ENCODE results near the gene TEAD1.

Gene TEAD1

DNA sequence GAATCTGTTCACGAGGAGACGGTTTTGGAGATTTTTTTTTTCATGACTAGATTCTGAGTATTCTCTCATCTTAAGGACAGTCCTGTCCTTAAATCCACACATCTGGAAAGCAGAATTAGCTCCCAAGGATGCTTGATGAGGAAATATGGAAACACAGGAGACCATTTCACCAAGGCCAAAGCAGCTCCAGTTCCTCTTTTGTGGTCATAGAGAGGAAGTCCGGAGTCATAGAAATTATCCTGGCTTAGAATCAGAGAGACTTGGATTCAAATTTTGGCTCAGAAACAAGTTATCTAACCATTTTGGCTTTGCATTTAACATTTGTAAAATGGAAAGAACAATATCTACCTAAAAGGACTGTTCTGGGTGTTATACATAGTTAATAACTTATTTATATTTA lies 7.3 kb upstream of the TEAD1 start:
- DNase-seq (ENCODE audit: low read depth in 2 of 2) = no peak

DNA sequence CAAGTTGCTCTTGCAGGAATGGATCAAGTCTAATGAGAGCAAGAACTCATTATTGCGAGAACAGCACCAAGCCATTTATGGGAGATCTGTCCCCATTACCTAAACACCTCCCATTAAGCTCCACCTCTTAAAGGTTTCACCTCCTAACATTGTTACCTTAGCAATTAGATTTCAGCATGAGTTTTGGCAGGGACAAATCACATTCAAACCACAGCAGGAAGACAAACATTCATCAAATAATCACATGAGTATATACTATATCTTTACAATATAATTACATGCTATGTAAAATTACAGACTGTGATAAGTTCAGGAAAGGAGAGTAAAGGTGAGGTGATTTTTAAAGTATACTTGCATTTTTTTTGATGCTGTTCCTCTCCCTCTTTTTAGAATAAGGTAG lies 6.6 kb upstream of the TEAD1 start:
- no peak for DNase-seq (ENCODE audit: low read depth in 2 of 2)

DNA sequence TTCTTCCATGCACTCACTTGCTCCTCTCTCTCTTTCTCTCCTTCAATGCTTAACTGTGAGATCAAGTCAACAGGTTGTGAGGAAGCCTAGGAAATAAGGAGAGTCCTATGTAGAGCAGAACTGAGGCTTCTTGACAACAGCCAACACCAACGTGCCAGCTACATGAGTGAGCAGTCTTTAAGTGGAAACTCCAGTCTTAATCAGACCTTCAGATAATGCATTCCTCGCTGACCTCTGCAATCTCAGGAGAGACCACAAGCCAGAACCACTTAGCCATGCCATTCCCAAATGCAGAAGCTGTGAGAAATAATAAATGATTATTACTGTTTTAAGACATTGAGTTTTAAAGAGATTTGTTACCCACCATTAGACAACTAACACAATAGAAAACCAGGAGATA lies 6.1 kb upstream of the TEAD1 start:
- no peak for DNase-seq (ENCODE audit: low read depth in 2 of 2)

DNA sequence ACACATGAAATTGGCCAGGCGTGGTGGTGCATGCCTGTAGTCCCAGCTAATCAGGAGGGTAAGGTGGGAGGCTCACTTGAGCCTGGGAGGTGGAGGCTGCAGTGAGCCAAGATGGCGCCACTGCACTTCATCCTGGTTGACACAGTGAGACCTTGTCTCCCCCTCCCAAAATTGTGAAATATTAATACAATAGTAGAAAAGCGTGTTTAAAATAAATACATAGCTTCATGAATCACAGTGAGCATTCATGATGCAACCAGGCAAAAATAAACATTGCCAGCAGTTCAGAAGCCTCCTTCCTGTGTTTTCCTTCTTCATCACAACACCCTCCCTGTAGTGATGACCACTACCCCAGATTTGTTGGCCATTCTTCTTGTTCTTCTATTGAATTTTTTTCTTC lies 4.3 kb upstream of the TEAD1 start:
- DNase-seq (ENCODE audit: low read depth in 2 of 2) = no peak

DNA sequence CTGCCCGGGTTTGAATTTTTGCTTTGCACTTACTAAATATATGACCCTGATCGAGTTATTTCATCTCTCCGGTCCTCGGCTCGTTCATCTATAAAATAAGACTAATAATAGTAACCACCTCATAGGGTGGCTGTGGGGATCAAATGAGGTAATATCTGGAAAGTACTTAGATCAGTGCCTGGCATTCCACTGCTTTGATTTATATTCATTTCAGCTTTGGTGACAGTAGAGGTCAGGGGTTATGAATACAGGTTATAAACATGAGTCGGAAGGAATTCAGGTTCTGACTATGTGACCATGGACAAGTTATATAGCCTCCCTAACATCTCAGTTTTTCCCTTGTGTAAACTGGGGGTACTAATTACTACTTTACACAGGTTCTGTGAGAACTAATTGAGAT lies 2.9 kb upstream of the TEAD1 start:
- DNase-seq (ENCODE audit: low read depth in 2 of 2) = no peak

DNA sequence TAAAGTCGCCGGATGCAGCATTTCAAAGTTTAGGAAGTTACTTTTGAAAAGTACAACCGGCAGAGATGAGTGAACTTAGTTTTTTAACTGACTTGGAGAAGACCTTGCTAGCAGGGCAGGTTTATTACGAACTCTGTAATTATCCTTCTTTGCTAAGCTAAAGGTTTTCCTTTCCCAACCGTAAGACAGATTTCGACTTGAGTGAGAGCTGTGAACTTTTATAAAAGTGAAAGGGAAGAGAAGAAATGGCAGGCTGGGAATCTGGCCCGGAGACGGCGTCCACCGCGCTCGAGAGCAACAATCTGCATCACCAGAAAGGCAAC lies 659 bp upstream of the TEAD1 start:
- DNase-seq (ENCODE audit: low read depth in 2 of 2) = no peak

DNA sequence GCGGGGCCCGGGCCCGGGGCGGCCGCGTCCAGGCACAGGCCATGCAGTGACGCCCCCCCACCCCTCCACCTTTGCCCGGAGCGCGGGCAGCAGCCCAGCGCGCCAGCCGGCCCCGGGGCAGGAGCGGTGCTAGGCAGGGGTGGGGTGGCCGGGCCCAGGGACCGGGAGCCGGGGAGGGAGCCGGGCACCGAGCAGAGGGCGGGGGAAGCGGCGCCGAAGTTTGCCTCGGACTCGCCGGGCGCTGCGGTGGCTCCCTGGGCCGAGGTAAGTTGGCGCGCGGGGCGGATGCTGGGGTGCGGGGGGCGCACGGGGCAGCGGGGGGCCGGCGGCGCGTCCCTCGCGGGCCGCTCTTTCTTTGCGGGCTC lies 332 bp downstream of the TEAD1 start:
- DNase-seq (ENCODE audit: low read depth in 2 of 2) = no peak

DNA sequence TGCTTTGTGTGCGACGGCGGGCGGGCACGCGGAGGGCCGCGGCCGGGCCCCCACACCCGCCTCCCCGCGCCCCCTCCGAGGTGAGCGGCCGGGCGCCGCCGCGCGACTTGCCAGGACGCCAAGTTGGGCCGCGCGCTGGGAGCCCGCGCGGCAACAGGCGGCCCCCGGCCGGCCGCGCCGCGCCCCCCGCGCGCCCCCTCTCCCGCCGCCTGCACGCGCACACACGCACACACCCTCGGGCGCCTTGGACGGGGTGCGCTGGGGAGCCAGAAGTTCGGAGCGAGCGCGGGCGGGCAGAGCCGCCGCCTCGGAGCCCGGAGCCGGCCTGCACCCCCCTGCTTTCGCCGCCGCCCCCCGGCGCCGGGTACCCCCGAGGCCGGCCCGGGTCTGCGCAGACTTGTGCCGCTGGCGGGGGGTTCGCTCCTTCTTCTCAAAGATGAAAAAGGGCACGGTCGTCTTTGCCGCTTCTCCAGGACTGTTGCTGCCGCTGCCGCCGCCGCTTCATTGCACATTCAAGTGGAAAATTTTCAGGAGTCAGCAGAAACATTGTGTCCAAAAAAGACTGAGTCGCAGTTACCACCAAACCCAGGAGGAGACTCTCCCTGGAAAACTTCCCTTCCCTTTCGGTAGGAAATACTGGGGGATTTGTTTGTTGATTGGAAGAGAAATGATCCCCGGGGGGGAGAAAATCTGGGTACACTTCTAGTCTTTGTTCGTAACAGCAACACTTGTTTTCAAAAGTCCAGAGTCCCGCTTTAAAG lies 895 bp downstream of the TEAD1 start:
- DNase-seq (ENCODE audit: low read depth in 2 of 2) = no peak

DNA sequence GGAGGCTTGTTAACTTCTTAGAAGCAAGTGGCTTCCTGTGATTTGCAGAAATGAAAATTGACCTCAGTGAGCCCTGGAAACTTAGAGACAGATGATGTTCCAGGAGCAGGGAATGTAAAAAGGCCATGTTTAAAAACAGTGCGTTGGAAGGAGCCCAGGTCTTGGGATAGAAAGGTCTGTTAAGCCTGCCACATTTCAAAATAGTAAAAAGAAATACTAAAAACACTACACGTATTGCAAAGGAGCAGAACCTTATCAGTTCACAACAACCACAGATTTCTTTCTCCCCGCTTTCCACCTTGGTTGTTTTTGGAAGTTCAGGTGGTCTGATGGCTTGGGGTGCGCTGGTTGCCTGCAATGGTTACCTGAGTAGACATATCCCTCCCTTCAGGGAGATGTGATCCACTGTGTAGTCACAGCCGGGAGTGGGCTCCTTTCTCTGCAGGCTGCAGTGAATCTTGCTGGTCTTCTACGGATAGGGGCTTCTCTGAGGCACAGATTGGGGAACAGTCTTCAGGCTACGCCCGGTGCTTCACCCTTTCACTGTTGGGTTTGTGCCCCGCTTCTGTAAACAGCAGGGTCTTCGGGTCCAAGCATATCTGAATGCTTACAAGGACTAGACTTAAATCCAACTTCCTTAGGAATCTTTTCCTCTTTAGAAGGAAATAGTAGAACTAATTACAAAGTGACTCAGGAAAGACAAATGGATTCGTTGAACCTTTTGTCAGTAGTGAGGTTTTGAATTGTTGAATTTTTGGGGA lies 1.9 kb downstream of the TEAD1 start:
- DNase-seq (ENCODE audit: low read depth in 2 of 2) = no peak

DNA sequence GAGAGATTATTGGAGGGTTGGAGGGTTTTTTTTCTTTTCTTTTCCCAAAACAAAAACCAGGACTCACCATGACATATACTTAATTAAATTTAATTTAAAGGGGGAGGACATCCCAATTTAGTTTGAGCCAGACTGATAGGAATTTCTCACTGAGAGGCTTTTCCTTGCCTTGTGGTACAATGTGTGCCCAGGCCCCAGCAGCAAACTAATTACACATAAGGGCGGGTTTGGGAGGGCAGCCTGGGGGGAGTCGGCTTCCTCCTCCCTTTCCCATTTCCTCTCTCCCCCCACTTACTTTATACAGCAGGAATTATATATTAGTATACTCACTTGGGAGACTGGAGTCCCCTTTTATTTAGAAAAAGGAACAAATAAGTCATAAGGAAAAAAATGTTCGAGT lies 2.9 kb downstream of the TEAD1 start:
- DNase-seq (ENCODE audit: low read depth in 2 of 2) = no peak

DNA sequence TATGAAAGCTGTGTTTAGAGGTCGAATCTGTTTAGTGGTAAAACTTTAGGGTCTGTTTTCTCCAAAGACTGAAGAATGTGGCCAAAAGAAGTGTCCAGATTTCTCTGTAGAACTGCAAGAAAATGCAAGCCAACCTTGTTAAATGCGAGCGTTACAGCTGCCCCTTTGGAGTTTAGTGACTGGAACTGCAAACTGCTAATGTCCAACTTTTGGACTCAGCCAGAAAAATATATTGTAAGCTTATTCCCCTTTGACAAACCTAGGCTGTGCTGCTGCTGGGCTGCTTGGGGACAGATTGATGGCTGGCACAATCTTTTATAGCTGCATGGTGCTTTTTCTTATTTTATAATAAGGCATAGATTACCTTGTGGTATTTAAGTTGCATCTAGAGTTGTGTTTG lies 3.9 kb downstream of the TEAD1 start:
- no peak for DNase-seq (ENCODE audit: low read depth in 2 of 2)

DNA sequence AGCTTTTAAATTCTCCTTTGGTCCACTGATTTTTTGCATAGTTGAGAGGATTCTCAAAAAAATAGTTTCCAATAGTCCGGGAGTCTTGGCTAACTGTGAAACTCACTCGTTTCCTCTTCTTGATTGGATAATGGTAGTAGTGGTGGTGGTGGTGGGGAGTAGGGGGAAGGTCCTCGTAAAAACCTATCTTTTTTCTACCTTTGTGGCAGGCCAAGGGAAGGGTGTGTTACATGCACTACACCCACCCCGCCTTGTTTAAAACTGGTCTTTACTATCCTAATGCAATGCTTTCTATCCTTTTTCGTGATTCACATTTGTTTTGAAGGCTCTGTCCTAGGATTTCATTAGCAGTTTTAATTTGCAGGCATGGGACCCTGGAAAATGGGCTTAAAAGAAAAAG lies 4.8 kb downstream of the TEAD1 start:
- DNase-seq (ENCODE audit: low read depth in 2 of 2) = no peak

DNA sequence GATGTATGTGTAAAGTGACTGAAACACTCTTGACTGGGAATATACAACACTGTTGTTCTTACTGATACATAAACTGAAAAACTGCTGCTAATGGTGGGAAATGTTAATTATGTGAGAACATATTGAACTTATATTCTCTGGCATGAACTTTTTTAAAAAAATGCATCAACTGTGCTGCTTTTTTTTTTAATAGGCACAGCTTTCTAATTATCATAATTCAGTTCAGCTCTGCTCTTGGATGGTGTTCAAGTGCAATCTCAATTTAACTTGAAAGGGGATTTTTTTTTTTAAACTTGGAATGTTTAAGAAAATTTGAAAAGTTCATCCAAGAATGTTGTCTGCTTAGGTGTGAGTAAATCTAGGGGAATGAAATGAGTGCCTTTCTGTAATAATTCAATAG lies 5.2 kb downstream of the TEAD1 start:
- DNase-seq (ENCODE audit: low read depth in 2 of 2) = peak; percentile 72 to 73

DNA sequence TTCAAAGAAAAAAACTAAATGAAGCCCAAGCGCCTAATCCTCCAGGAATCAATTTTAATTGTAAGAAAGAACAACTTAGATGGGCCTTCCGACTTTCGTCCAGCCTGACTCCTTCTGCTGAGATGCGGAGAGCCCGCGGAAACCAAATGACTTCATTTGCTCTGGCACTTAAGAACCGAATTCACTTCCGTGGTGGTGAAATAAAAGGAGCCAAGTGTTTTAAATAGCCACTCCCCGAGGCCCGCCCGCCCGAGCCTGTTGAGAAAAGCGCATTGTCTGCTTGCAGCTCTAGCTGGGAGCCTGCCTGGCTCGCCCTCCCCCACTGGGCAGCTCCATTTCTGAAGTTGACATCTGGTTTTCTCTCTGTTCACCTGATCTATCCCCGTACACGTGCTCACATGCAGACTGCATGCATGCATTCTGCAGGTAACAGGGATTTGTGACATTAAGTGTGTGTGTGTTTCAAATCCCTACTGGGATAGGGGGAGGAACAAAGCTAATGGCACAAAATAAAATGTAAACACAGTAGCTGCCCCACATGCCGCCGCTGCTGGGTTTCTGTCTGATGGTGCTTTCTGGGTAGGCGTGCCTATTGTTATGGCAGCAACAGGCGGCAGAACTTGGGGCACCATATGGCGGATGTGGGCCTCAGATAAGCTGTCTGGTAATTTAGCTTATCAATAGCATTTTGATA lies 6.2 kb downstream of the TEAD1 start:
- peak in 1 of 2 experiments; percentile 62 for DNase-seq (ENCODE audit: low read depth in 2 of 2)

DNA sequence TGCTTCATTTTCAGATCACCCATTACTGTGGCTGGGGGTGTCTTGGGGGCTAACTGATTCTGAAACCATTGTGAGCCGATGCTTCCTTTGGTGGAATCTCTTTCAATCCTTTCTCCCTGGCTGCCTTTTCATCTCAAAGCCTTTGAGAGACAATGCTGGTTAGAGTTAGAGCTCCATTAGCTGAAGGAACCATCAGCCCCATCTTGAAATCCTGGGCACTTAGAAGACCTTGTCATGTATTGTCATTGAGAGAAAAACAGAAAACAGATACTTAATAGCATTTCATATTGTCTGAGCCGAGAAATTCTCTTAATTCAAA lies 6.7 kb downstream of the TEAD1 start:
- DNase-seq (ENCODE audit: low read depth in 2 of 2) = no peak

DNA sequence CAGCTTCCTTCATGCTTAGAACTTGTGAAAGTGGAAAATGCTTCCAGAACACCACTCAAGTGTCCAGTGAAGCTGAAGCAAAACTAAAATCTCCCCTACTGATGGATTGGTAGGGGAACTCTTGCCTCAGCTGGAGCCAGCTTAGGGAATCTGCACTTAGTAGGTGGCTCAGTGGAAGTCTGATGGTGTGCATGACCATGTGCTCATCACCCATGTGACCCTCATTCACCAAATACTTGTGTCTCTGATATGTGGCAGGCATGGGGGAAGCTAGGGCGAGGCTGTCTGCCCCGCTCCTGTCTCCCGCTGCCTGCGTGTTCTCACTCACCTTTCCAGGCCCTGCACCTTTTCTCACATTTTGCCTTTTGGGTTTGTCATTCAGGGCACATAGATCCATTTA lies 7.2 kb downstream of the TEAD1 start:
- DNase-seq (ENCODE audit: low read depth in 2 of 2) = no peak

DNA sequence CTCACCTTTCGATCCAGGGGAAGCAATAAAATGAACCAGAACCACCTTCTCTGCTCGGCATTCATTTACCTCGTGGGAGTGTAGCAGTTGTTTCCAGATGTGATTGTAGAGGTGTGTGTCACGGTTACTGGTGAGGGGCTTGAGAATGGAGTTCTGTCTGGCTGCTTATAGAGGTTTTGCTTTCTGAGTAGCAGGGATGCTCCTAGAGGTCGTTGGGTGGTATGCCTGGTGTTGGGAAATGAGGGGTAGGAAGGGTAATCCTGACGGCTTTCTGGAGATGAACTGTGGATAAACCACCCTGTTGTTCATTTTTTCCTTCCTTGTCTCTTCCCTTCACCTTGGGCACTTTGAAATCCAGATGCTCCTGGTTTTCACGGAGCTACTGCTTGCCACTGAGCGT lies 8.1 kb downstream of the TEAD1 start:
- DNase-seq (ENCODE audit: low read depth in 2 of 2) = no peak

DNA sequence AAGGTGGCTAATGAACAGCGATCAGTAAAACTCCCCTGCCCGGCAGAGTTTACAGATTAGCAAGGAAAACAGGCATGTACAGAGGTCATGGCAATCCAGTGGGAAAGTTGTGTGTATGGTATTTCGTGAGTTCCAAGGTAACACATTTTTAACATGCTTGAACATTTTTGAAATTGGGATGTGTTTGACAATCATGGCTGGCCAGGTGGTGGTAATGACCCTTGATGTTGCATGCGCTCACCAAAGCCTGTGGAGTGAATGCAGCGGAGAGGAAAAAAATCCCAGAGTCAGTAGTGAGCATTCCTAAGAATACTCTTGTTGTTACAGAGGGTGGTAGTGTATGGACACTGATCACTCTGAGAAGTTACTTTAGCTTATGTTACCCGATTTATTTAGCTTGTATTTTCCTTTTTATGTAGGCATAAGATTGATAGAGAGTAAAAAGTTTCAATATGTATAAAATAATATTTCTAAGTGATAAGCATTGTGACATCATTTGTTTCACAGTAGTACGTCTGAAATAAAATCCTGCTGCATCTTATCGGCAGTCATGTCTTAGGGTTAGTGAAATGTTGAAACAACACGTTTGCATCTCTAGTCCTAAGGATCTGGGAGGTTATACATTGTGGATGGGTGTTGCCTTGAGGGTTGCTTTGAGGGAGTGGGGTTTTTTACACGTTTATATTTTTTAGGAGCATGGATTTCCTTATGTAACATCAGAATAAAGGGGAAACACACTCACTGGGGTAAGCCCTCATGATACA lies 8.7 kb downstream of the TEAD1 start:
- DNase-seq (ENCODE audit: low read depth in 2 of 2) = no peak

DNA sequence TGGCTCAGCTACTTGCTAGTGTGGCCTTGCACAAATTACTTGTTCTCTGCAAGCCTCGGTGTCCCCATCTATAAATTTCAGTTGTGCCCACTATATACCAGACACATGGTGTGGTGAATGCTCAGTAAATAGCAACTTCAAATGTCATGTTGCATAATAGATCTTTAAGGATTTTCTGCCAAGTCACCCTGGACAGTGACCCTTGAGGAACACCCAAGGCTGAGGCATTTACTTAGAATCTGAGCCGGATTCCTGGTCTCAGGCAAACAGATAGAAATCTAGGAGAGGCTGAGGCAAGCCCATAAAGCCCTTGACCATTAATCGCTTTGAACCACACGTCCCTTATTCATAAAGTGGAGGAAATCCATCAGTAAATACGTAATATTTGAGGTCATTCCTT lies 9.7 kb downstream of the TEAD1 start:
- DNase-seq (ENCODE audit: low read depth in 2 of 2) = no peak

DNA sequence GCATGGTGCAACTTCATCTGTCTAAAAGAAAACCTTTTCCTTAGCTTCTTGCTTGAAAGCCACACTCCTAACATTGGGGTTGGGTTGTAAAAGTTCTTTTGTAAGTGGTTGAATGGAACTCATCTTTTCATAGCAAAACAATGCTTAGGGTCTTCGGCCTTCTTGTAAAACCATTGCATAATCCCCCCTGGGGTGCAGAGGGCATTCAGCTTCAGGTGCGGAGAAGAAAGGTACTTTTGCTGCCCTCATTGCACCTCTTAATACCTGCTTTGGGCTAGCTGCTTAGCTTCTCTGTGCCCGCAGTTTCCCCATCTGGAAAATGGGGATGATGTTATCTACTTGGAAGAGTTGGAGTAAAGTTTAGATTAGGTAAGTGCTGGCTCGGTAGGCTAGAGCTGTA lies 10.1 kb downstream of the TEAD1 start:
- DNase-seq (ENCODE audit: low read depth in 2 of 2) = no peak

DNA sequence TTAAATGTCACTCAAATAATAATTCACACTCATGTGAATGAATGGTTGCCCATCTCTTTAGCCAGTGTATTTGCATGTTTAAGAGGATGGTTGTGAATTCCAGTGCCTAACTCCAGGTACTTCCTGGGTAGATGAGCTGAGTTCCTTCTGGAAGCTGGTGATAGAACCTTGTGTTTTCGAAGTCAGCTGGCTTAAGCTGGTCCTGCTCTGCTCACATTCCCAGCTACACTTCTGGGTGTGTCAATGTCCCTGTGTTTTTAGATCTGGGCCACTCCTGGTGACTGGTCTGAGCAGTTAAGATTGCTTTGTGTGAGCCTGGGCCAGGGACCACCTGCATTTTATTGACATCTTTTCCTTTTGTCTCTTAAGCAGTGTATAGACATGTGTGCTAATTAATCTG lies 10.6 kb downstream of the TEAD1 start:
- DNase-seq (ENCODE audit: low read depth in 2 of 2) = no peak

DNA sequence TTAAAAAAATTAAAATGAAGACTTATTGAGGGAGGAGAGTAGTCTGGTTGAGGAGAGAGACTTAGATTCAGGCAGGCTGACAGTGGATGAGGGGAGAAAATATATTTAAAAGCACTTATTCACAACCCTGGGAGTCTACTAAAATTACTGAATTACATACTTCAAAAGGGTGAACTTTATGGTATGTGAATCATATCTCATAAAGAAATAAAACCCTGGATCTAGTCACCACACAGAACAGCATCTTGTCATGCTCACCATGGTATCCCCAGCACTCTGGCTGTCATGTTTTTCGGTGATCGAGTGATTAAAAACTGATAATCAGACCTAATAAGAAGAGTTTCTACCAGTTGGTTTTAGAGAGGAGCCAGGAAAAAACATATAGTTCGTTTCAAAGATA lies 11.0 kb downstream of the TEAD1 start:
- no peak for DNase-seq (ENCODE audit: low read depth in 2 of 2)

Measured in fibroblast of skin of left biceps (primary cell).